ENCODE data around the gene AFF3.

DNA sequence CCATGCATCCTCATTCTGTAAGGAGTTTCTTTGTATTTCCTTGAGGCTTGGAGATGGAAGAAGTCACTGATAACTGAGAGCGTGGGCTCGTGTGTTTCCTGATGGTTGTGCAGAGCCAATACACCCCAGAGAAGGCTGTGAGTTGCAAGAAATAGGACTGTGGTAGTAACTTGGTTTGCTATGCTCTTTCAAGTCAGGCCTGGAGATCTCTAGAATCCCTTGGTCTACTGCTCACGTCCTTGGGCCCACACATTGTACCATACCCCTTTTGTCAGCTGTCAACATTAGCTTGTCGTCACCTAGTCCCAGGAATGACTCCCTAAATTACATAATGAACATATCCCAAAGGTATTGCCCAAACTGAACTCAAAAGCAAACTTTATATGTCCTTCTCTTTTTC lies 414.2 kb downstream of the AFF3 start:
- TF ChIP-seq POU6F1 (CRISPR knock-in tag; IDR thresholded peaks at IDR 0.05; ENCODE audit: borderline replicate concordance, low read depth): no peak
- TF ChIP-seq ARNTL (CRISPR knock-in tag; IDR thresholded peaks at IDR 0.05; ENCODE audit: borderline replicate concordance, low read depth): no peak
- TF ChIP-seq RARB (CRISPR knock-in tag; IDR thresholded peaks at IDR 0.05): no peak
- no peak for TF ChIP-seq CSDC2 (CRISPR knock-in tag; IDR thresholded peaks at IDR 0.05)
- TF ChIP-seq ESRRG (CRISPR knock-in tag; IDR thresholded peaks at IDR 0.05): no peak
- no peak for TF ChIP-seq ZFP3 (CRISPR knock-in tag; IDR thresholded peaks at IDR 0.05)
- TF ChIP-seq, protein P1, sequence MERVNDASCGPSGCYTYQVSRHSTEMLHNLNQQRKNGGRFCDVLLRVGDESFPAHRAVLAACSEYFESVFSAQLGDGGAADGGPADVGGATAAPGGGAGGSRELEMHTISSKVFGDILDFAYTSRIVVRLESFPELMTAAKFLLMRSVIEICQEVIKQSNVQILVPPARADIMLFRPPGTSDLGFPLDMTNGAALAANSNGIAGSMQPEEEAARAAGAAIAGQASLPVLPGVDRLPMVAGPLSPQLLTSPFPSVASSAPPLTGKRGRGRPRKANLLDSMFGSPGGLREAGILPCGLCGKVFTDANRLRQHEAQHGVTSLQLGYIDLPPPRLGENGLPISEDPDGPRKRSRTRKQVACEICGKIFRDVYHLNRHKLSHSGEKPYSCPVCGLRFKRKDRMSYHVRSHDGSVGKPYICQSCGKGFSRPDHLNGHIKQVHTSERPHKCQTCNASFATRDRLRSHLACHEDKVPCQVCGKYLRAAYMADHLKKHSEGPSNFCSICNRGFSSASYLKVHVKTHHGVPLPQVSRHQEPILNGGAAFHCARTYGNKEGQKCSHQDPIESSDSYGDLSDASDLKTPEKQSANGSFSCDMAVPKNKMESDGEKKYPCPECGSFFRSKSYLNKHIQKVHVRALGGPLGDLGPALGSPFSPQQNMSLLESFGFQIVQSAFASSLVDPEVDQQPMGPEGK (CRISPR knock-in tag; IDR thresholded peaks at IDR 0.05; ENCODE audit: borderline replicate concordance): no peak
- TF ChIP-seq, protein P2, sequence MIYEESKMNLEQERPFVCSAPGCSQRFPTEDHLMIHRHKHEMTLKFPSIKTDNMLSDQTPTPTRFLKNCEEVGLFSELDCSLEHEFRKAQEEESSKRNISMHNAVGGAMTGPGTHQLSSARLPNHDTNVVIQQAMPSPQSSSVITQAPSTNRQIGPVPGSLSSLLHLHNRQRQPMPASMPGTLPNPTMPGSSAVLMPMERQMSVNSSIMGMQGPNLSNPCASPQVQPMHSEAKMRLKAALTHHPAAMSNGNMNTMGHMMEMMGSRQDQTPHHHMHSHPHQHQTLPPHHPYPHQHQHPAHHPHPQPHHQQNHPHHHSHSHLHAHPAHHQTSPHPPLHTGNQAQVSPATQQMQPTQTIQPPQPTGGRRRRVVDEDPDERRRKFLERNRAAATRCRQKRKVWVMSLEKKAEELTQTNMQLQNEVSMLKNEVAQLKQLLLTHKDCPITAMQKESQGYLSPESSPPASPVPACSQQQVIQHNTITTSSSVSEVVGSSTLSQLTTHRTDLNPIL (CRISPR knock-in tag; IDR thresholded peaks at IDR 0.05; ENCODE audit: low read depth): no peak

All from SK-N-SH treated with all-trans-retinoic acid at 6 μM for 48 hours (cell line).